Measurements from ENCODE around the gene ERVFRD-1. TPM values are rescaled to one million over a fixed set of nuclear protein-coding genes. Genes with fewer than 3 reads are reported as not detected.

The ERVFRD-1 gene
- total RNA-seq, 1 donor from 2014 or later: 0.25 TPM

GRCh38 chr6:11143394-11144371, 32.2 kb upstream of the ERVFRD-1 start:
- DNase-seq (ENCODE audit: extremely low spot score in 2 of 2): no peak
- intact Hi-C loops (cut with DNase I): loop anchor here (5.0 kb wide), 1 partner anchor 354 kb away; no protein-coding TSS in a partner anchor
- Histone ChIP-seq H3K9me3 (no peaks in the 10 kb centered on the region), H3K27ac (no peak overlapping the region), H3K4me1 (peaks cover 15% of the 10 kb centered on the region), H3K27me3 (no peaks in the 10 kb centered on the region), H3K36me3 (no peaks in the 10 kb centered on the region), H3K4me3 (no peak overlapping the region)
- peak in 1 of 2 donors; percentile 71 for TF ChIP-seq POLR2AphosphoS5 (IDR thresholded peaks at IDR 0.05; ENCODE audit: insufficient read depth in 1 of 2, low read depth in 1 of 2)
- no peak for TF ChIP-seq CTCF (IDR thresholded peaks at IDR 0.05)

- no peak overlapping the region for H3K4me3 ChIP-seq
- no peak overlapping the region for H3K27ac ChIP-seq
- no peaks in the 10 kb centered on the region for H3K27me3 ChIP-seq
- TF ChIP-seq POLR2A (IDR thresholded peaks at IDR 0.05) (no peak), POLR2AphosphoS5 (IDR thresholded peaks at IDR 0.05; ENCODE audit: insufficient read depth in 1 of 2, low read depth in 1 of 2) (no peak), CTCF (IDR thresholded peaks at IDR 0.05) (no peak)
- DNase-seq (ENCODE audit: extremely low spot score in 2 of 2): no peak
- peaks cover 15% of the 10 kb centered on the region for H3K4me1 ChIP-seq
- intact Hi-C loops (cut with DNase I): loop anchor here (5.0 kb wide), 1 partner anchor 355 kb away; no protein-coding TSS in a partner anchor
- H3K9me3 ChIP-seq: no peaks in the 10 kb centered on the region
- H3K36me3 ChIP-seq: no peaks in the 10 kb centered on the region
Measured at GRCh38 chr6:11142296-11143027, 30.9 kb upstream of the ERVFRD-1 start.

GRCh38 chr6:11141295-11141694, 29.8 kb upstream of the ERVFRD-1 start:
- H3K27me3 ChIP-seq: no peaks in the 10 kb centered on the region
- TF ChIP-seq POLR2AphosphoS5 (IDR thresholded peaks at IDR 0.05; ENCODE audit: insufficient read depth in 1 of 2, low read depth in 1 of 2) (no peak), POLR2A (IDR thresholded peaks at IDR 0.05) (no peak), CTCF (IDR thresholded peaks at IDR 0.05) (no peak)
- no peaks in the 10 kb centered on the region for H3K36me3 ChIP-seq
- intact Hi-C loops (cut with DNase I): loop anchor here (5.0 kb wide), 1 partner anchor 356 kb away; no protein-coding TSS in a partner anchor
- no peaks in the 10 kb centered on the region for H3K9me3 ChIP-seq
- H3K27ac ChIP-seq: no peak overlapping the region
- no peak for DNase-seq (ENCODE audit: extremely low spot score in 2 of 2)
- H3K4me3 ChIP-seq: no peak overlapping the region
- peaks cover 15% of the 10 kb centered on the region for H3K4me1 ChIP-seq

- Histone ChIP-seq H3K4me3 (no peak overlapping the region), H3K9me3 (no peaks in the 10 kb centered on the region), H3K27ac (no peak overlapping the region), H3K27me3 (no peaks in the 10 kb centered on the region), H3K36me3 (peaks cover 0 to 6% of the 10 kb centered on the region in 2 donors), H3K4me1 (peaks cover 15% of the 10 kb centered on the region)
- no peak for DNase-seq (ENCODE audit: extremely low spot score in 2 of 2)
- intact Hi-C loops (cut with DNase I): loop anchor here (5.0 kb wide), 1 partner anchor 357 kb away; no protein-coding TSS in a partner anchor
- no peak for TF ChIP-seq POLR2AphosphoS5 (IDR thresholded peaks at IDR 0.05; ENCODE audit: insufficient read depth in 1 of 2, low read depth in 1 of 2)
- TF ChIP-seq POLR2A (IDR thresholded peaks at IDR 0.05): no peak
- no peak for TF ChIP-seq CTCF (IDR thresholded peaks at IDR 0.05)
Measured at GRCh38 chr6:11140056-11140455, 28.5 kb upstream of the ERVFRD-1 start.
